NCI-H510A (cell line): ENCODE results near the gene SHPK.
"Not testable (repeated sequence)": the region's sequence is repeated elsewhere in the genome, so short reads cannot be mapped to it uniquely, and the experiment has no call there.

Experiments
- DNase-seq: peaks from one replicate; lab custom pipeline; 2025; lab: John Stamatoyannopoulos, UW

The SHPK gene

DNA sequence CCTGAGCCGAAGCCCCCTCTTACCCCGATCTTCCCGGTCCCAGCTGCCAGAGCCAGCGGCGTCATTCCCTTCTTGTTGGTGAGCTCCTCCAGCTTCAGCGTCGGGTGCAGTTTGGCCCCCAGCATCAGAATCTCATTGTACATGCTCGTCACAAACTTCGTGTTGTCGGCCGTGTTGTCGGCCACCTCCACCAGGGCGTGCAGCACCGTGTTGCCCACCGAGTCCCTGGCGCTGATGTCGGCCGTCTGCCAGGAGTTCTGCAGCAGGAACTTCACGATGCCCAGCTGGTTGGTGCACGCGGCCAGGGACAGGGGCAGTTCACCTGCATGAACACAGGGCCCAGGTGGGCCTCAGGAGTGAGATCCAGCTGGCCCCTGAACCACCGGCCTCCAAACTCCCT is 46.3 kb downstream of the SHPK start:
- no peak for DNase-seq

DNA sequence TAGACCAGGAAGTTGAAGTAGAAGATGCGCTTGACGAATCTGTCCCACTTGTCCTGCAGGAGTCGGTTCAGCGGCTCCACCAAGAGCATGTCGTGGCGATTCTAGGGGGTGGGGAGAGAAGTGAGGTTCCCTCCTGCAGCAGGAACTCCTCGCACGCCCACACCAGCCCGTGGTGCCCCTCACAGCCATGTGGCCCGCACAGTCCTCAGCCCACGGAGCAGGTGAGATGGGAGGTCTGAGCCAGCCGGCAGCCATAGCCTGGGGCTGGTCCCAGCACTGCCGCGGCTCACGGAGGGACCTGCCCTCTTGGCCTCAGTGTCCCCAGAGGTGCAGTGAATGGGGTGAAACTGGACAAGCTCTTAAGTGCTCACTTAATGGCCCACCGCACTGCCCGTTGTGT is 50.2 kb downstream of the SHPK start:
- no peak for DNase-seq

DNA sequence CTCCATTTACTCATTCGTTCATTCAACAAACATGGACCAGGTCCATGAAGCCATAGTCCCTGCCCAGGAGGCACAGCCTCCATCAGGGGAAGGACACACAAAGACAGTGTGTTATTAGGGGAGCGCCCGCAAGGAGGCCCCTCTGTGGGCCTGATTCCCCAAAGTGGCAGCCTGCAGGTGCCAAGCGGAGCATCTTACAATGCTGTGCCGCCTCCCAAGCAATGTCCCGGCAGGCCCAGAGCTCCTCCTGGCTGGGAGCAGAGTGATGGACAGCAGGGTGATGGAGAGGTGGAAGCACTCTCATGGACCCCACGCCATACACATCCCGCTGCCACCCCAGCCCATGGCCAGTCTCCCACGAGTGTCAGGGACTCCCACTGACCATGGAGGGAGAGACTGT is 52.6 kb downstream of the SHPK start:
- no peak for DNase-seq

DNA sequence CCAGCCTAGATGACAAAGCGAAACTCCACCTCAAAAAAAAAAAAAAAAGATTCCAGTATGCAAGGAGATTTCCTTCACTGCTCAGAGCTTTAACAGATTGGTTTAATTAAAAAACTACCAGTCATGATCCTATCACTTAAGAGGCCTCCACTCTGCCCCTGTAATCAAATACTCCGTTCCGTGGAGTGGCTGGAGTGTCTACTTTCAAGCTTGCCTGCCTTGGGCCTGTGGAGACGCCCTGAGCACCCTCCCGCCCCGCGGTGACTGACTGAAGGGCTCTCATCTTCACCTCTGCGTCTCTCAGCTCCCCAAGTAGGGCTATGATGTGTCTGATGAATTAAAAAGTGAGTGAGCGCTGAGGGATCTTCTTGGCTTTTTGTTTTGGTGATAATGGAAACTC is 53.1 kb downstream of the SHPK start:
- DNase-seq: no peak

DNA sequence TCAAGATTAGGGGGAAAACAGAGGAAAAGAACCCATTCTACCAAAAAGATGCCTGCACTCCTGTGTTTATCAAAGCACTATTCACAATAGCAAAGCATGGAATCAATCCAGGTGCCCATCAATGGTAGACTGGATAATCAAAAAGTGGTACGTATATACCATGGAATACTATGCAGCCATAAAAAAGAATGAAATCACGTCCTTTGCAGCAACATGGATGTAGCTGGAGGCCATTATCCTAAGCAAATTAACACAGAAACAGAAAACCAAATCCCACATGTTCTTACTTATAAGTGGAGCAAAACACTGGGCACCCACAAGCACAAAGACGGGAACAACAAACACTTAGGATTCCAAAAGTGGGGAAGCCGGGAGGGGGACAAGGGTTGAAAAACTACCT is 57.4 kb downstream of the SHPK start:
- DNase-seq: not testable (repeated sequence)

DNA sequence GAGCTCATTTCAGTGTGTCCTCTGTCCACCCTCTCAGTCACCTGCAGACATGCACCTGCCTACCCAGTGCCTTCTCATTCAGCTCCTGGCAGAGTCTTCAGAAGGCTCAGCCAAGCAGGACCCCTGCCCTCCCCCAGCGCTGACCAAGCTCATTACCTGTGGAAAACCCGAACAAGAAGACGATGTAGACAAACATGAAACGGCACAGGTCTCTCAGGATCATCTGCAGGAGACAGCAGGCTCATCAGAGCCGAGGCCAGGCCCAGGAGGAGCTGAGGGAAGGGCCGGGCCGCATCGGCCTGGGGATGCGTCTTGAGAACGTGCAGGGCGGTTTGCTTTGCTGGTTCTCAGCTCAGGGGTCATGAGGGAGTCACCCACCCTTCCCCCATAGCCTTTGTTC is 59.1 kb downstream of the SHPK start:
- no peak for DNase-seq

DNA sequence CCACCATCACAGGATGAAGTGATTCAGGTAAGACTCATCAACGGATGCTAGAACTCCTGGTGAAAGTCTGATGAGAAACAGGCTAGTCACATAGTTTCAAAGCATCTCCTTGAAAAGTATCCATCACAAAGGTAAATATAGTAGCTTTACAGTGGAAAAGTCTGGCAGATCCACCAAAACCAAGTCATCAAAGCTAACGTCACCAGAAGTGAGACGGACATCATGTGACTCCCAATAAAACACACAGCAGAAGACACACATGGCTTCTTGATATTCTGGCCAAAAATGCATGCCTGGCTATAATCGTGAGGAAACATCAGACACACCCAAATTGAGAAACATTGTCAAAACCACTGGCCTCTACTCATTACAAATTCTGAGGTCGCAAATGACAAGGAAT is 60.5 kb downstream of the SHPK start:
- no peak for DNase-seq

DNA sequence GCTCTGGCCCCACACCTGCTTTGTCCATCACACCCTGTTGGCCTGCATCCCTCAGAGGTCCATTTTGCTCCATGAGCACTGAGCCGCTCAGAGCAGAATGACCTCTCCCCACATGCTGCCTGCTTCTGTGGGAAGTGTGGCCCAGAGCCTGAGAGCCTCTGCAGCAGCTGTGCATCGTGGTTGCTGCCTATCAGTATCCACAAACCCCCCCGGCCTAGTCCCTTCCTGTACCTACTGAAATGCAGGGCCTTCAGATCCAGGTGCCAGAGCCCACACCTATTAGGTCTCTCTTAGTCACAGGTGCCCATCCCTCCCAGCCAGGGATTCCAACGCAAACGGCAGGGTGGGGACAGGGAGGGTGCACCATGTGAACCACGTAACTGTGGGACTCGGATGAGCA is 61.8 kb downstream of the SHPK start:
- no peak for DNase-seq

DNA sequence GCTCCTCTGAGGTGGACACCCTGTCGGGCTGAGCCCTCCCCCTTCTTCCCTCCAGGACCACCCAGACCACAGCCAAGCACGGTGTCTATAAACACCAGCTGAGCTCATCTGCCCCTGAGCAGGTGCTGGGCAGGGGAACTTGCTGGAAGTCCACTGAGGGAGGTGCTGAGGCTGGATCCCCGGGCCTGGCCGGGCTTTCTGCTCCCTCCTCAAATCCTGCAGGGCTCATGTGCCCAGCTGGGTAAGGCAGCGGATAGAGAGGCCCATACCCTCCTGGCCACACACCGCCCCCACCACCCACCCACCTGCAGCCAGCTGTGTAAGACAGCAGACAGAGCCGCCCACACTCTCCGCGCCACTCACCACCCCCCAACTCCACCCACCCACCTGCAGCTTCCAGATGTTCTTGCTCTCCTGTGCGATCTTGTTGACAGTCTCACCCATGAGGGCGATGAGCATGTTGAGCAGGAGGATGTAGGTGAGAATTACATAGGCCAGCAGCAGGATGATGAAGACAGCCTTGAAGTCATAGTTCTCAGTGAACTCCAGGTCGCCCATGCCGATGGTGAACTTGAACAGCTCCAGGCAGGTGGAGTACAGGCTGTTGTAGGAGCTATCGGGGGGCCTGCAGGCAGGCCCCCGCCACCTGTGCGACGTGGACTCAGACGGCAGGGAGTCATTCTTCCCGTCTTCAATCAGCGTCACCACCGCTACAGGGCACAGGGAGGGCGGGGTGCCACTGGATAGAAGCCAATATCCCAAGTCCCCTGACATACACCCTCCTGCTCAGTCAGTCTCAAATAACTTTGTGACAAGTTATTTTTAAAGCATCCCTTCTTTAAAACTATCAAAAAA is 62.6 kb downstream of the SHPK start:
- no peak for DNase-seq

DNA sequence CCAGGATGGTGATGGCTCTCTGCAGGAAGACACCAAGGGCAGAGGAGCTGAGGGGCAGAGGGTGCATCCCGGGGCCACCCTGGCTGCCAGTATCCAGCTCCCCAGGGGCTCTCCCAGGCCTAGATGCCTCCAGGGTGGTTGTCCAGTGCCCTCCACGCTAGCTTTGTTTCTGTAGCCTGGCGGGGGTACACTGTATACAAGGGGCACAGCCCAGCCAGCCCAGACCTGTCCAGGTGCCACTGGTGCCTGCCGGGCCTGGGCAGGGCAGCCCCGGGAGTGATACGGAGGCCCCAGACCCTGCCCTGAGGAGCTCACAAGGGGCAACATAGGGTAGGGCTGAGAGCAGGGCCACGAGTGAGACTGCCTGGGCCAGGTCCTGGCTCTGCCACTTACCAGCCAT is 63.8 kb downstream of the SHPK start:
- DNase-seq: no peak

DNA sequence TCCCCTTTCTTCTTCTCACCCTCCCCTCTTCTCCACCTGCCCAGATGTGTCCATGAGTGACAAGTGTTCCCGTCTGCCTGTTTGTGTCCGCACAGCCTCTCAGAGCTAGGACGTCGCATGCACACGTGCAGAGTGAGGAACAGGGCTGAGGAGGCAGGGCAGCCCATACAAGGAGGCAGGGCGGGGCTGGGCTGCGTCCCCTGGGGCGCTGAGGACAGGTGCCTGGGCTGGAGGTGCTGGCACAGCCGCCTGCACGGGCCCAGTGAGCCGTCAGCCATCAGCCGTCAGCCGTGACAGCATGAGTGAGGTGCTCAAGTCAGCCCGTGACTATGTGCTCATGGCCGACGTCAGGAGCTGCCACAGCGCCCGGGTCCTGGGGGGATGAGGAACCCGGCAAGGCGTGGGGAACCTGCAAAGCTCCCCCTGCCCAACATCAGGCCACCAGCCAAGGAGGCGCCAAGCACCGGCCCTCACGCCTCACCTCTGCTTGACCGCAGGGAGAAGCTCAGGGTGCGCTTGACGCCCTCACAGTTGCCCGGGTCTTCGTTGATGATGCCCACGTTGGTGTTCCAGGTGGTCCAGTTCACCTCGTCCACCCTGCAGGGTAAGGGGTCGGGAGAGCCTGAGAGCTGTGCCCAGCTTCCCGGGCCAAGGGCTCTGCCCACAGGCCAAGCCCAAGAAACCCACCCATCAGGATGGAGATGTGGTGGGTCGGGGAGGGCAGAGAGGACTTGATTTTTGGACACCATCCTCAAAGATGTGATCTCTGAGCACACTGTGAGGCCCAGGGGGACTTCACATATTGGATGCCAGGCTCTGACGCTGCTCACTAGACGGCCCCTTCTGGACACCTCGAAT is 64.8 kb downstream of the SHPK start:
- DNase-seq: no peak

DNA sequence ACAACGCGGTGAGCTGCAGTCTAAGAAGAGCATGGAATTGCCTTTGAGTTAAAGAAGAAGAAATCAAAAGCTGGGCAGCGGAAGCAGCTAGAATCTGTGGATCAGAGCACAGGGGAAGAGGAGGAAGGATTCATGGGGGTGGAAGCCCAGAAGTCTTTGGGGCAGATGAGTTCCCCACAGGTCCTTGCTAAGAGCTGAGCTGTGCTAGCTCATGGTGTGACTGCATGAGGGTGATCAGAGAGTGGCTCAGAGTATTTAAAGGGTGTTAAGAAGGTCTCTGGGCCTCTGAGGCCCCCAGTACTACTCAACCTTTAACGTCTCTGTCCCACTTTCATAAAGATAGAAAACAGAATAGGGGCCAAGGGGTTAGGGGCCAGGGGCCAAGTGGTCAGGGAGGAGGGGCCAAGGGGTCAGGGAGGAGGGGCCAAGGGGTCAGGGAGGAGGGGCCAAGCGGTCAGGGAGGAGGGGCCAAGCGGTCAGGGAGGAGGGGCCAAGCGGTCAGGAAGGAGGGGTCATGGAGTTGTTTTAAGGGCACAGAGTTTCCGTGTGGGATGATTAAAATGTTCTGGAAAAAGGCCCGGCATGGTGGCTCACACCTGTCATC is 66.4 kb downstream of the SHPK start:
- no peak for DNase-seq

DNA sequence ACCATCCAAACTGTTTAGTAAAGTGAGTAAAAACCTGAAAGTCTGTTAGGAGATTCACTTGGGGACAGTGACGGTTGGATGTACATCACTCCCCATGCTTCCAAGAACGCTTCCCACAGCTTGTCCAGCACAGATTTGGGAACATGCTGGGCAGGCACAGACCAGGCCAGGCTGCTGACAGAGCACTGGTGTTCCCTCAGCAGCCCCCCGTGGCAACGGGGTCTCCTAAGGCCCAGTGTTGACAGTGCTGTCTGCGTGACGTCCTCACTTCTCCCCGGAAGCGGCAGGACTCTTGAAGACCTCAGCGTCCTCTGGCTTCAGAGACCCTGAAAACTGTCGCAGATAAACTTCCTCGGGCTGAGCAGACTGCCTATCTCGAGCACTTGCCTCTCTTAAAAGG is 69.5 kb downstream of the SHPK start:
- DNase-seq: no peak

DNA sequence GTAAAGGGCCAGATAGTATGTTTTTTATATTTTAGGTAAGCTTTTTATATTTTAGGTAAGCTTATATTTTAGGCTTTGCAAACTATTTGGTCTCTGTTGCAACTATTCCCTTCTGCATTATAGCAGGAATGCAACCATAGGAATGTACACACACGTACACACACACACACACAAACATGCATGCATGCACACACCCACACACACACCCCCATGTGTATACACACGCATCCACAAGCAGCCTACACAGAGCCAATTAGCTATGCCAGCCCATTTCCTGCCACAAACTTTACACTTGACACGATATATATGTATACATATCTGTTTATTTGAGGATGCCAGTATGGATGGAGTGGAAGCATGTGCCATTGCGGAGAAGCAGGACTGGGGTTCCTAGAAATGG is 70.9 kb downstream of the SHPK start:
- no peak for DNase-seq

DNA sequence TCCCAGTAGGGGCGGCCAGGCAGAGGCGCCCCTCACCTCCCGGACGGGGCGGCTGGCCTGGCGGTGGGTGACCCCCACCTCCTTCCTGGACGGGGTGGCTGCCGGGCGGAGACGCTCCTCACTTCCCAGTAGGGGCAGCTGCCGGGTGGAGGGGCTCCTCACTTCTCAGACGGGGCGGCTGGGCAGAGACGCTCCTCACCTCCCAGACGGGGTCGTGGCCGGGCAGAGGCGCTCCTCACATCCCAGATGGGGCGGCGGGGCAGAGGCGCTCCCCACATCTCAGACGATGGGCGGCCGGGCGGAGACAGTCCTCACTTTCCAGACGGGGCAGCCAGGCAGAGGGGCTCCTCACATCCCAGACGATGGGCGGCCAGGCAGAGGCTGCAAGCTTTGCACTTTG is 71.8 kb downstream of the SHPK start:
- DNase-seq: not testable (repeated sequence)

DNA sequence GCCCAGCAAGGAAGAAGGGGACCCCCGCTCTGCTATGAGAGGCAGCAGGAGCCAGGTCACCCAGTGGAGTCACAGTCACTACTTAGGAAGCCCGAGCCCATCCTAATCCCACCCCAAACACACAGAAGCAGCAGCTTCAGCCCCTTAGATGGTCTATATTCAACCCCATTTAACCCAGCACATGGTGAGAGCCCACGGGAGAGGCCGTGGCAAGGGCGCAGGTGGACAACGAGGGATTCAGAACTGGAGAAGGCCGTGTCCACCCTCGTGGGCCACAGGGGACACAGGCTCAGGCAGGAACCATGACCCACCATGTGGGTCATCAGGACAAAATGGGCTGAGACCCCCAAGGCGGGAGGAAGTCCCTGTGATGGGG is 76.8 kb downstream of the SHPK start:
- DNase-seq: no peak

DNA sequence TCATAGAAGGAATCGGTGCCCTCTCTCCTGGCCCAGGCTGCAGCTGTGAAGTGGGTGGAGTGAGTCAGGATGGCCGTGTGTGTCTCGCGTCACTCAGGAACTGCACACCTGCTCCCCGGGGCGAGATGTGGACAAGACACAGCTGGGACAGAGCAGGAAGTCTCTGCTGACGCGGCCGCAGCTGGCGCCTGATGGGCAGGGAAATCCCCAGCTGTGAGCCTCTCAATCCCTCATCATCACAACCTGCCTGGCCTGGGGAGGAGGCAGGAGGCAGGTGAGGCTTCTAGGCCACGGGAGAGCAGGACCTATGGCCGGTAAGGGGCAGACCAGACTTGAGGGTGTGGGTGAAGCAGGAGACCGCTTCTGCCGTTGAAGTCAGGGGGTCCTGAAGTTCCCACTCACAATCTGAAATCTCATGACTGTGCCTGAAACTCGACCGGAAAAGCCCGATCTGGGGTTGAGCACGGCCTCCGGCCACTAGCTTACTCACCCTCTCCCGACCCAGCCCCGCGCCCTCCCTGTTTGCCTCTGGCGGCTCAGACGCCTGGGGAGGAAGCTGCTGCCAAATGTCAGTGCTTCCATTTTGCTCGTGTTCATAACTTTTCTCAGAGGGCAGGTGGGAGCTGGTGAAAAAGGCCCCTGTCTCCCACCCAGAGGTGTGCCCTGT is 77.3 kb downstream of the SHPK start:
- DNase-seq: peak; percentile 35
